GM18511 (cell line): ENCODE data around the gene CRTC1.
"Not testable (repeated sequence)": the region's sequence is repeated elsewhere in the genome, so short reads cannot be mapped to it uniquely, and the experiment has no call there.

ENCODE experiments used
- ATAC-seq: cut with Tn5 transposase; IDR thresholded peaks from one replicate; pipeline ENCODE4 v1.9.1; 2021; ENCODE audit warnings: mild to moderate bottlenecking, moderate library complexity; ENCODE audit not compliant: unreplicated experiment

Gene CRTC1

DNA sequence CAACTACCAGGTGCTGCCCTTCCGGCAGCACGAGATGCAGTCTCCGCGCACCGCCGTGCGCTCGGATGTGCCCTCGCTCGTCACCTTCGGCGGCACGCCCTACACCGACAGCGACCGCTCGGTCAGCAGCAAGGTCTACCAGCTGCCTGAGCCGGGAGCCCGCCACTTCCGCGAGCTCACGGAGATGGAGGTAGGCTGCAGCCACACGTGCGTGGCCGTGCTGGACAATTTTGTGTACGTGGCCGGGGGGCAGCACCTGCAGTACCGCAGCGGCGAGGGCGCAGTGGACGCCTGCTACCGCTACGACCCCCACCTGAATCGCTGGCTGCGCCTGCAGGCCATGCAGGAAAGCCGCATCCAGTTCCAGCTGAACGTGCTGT, 15.2 kb upstream of the CRTC1 start:
- ATAC-seq, result no peak

DNA sequence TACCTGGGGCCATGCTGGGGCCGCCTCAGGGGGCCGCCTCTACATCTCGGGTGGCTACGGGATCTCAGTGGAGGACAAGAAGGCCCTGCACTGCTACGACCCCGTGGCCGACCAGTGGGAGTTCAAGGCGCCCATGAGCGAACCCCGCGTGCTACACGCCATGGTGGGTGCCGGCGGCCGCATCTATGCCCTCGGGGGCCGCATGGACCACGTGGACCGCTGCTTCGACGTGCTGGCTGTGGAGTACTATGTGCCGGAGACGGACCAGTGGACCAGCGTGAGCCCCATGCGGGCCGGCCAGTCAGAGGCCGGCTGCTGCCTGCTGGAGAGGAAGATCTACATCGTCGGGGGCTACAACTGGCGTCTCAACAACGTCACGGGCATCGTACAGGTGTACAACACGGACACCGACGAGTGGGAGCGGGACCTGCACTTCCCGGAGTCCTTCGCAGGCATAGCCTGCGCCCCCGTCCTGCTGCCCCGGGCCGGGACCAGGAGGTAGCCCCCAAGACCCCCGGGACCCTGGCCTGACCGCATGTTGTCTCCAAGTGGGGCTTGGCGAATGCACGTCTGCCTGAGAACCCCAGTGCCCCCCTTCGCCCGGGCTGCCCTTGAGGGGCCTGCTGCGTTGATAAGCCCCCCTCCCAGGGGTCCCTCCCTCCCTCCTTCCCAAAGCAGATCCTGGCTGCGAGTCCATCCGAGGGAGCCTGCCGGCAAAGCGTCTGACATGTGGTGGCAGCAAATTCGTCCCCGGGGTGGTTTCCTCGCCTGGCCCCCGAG, 14.5 kb upstream of the CRTC1 start:
- no peak for ATAC-seq

DNA sequence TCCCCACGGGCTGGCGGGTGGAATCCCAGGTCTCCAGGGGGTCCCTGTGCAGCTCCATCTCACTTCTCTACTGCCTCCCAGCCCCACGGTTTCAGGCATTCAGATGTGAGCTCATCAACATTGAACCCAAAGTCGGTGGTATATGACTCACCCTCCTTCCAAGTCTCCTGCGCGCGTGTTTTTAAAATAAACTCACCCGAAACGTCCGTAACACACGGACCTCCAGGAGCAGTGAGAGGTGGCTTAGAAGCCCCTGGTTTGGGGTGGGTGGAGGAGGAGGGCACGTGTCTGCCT, 14.0 kb upstream of the CRTC1 start:
- no peak for ATAC-seq

DNA sequence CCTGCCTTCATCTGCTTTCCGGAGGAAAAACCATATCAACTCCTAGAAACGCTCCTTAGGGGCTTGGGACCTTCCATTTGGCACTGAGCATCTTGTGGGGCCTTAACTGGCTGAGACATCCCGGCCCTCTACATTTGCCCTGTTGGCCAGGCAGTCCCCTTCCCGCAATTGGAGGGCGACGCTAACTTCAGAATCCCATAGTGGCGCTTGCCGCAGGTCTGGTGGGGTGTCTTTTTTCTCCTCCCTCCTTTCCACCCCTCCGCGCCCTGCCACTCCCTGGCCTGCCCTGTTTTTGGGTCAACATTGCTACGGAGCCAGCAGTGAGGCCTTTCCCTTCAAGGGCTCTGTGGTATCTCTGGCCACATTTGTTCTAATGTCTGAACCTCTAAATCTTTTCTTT, 13.6 kb upstream of the CRTC1 start:
- ATAC-seq, result no peak

DNA sequence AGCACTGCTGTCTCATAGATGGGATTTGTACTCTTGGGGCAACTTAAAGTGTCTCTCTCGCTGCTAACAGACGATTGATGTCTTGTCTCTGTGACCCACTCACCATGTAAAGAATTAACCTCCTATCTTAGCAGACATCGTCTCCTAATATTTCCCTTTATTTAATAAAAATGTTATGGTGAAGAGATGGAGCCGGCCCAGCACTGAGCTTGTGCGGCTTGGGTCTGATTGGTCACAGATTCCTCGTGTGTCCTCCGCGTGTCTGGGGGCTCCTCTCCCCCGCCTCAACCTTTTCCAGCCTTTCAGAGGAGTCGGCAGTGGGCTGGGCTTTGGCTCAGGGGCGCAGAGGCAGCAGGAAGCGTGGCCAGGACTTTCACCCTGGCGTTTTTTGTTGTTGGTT, 13.2 kb upstream of the CRTC1 start:
- ATAC-seq, result no peak

DNA sequence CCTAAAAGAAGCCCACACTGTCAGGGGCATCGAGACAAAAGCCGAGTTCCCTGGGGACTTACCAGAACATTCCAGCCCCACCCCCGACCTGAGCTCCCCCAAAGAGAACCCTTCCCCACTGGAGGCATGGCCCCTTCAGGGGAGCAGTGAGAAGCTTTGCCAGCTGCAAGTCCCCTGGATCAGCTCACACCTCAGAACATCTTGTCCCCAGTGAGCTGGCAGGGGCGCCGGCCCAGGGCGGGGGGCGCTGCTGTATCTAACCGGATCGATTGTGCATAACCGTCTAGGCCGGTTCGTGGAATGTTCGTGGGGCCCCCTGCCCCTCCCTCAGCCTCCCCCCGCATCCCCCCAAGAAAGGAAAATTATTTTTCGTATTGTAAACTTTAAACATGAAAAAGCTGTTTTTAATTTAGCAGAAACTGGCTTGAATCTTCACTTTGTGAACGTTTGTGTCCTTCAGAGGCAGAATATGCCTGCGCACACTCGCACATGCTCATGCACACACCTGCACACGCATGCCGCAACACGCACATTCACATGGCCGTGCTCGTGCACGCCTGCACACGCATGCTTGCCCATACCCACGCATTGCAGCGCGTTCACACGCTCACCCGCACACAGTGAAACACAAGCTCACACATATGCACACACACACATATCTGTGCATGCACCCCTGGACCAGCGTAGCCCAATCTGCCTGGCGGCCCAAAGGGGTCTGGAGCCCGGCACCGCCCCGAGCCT, 12.0 kb upstream of the CRTC1 start:
- ATAC-seq, result no peak

DNA sequence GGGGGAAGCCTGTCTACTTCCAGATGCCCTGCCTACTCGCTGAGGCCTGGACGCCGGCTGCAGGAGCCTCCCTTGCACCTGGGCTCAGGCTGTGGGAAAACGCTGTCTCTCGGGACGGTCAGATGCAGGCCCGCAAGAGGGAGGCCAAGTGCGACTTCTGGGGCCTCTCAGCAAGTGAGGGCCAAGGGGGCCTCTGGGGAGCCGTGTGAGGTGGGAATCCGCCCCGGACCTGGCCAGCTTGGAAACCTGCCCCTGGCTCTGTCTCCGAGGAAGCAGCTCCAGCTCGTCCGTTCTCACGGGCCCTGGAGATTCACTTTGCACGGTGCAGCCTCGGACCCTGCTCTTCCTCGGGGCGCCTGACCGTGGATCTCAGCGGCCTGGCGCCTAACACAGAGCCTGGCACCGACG, 11.4 kb upstream of the CRTC1 start:
- no peak for ATAC-seq

DNA sequence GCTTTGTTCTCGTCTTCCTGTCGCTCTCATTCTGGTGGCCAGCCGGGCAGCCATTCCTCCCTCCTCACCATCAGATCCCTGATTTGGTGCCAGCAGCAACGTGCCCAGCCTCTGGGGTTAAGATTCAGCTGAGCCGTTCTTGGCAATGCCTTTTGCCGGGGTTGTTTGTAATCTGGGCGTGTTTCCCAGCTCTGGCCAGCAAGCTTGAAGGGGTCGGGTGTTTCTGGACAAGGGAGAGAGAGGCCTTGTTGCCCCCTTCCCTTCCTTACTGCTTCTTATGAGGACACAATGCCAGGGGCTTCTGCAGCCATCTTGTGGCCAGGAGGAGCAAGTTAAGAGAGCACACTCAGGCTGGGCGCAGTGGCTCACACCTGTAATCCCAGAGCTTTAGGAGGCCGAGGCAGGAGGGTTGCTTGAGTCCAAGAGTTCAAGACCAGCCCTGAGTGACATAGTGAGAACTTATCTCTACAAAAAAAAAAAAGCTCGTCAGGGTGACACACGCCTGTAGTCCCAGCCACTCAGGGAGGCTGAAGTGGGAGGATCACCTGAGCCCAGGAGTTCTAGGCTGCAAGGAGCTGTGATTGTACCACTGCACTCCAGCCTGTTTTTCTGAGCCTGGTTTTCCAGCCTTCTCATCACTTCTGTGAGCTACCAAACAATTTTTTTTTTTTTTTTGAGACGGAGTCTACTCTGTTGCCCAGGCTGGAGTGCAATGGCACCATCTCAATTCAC, 10.7 kb upstream of the CRTC1 start:
- ATAC-seq, result no peak

DNA sequence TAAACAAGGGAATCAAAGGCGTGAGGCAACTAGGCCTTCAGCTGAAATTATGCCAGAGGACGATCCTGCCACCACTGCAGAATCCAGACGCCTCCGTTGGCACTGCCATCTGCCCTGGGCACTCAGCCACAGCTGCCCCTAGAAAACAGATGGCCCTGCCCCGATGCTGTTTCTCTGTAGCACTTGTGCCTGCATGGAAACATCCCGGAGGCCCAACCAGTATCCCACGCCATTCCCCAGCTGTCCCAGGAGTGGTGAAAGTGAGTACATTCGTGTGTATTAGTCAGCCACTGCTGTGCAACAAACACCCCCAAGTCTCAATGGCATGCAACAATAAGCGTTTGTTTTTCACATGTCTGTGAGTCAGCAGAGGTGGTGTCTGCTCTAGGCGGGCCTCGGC, 8.9 kb upstream of the CRTC1 start:
- ATAC-seq, result no peak

DNA sequence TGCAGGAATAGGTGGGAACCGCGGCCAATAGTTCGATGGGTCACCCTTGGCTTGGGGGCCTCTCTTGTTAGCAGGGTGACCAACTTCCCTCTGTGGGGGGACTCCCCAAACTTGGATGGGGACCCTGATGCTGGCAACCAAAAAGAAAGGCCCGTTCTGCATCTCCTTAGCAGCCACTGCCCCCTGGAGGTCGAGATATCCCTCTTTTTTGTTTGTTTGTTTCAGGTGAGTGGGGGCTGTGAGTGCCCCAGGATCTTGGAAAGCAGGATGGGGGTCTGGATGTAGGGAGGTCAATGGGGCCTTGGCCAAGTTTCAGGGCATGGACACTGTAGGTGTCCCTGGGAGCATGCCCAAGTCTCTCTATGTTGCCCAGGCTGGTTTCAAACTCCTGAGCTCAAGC, 7.7 kb upstream of the CRTC1 start:
- no peak for ATAC-seq

DNA sequence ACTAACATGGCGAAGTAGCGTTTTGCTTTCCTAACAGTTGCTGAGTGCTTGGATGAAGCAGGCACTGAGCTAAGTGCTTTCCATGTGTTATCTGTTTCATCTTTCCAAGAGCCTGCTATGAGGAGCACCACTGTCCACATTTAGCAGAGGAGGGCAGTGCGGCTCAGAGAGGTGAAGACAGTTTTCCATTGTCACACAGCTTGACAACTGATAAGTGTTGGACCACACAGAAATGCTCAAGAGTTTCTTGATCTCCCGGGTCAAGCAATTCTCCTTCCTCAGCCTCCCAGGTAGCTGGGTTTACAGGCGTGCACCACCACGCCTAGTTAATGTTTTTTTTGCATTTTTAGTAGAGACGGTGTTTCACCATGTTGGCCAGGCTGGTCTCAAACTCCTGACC, 6.8 kb upstream of the CRTC1 start:
- no peak for ATAC-seq

DNA sequence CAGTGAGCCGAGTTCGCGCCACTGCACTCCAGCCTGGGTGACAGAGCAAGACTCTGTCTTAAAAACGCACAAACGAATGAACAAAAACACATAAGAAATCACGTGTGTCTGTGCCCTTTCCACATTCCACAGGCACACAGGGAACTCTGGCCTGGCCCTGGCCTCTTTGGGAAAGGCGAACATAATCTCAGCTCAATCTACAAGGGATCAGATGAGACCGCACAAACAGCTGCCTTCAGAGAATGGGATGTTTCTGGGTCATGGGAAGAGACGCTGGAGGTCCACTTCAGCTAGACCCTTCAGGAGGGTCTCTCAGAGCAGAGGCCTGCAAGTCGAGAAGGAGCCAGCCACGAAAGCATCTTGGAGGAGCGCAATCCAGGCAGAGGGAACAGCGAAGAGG, 6.3 kb upstream of the CRTC1 start:
- no peak for ATAC-seq

DNA sequence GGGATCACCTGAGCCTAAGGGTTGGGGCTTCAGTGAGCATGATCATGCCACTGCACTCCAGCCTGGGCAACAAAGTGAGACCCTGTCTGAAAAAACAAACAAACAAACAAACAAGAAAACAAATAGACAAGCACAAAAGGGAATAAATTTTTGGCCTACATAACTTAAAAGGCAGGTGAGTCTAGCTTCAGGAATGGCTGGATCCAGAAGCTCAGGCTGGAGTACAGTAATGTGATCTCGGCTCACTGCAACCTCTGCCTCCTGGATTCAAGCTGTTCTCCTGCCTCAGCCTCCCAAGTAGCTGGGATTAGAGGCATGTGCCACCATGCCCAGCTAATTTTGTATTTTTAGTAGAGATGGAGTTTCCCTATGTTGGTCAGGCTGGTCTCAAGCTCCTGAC, 3.3 kb upstream of the CRTC1 start:
- ATAC-seq, result not testable (repeated sequence)

DNA sequence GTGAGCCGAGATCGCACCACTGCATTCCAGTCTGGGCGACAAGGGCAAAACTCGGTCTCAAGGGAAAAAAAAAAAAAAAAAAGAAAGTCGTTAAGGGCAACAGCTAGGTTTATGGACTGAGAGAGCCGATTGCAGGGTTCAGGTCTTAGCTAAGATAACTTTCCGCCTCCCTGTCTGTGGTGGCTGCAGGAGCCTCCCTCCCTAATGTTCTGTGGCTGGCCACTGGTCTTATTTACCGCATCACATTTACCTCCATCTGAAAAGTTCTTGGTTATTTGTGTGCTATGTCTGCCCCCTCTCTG, 722 bp upstream of the CRTC1 start:
- no peak for ATAC-seq

DNA sequence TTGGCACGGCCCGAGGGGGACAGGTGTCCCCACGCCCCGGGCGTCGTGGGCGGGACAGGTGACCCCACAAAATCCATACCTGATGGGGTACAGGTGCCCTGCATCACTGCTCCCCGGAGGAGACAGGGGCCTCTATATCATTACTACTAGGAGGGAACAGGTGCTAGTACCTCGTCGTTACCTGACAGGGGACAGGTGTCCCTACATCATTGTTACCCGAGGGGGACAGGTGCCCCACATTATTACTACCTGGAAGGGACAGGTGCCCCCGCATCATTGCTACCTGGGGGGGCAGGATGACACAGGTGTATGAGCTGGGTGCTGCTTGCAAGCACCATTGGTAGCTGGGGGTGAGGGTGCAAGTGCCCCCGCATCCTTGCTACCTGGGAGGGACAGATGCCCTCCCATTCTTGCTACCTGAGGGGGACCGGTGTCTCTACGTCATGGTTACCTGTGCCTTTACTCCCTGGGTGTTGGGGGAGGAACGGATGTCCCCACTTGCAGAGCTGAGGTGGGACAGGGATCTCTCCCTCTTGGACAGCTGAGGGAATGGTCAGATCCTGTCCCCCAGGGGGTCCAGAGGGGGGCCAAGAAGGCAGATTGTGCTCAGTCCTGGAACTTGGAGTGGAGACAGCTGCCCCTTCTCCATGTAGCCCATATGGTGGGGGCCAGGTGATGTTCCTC, 620 bp downstream of the CRTC1 start:
- ATAC-seq, result peak; percentile 12

DNA sequence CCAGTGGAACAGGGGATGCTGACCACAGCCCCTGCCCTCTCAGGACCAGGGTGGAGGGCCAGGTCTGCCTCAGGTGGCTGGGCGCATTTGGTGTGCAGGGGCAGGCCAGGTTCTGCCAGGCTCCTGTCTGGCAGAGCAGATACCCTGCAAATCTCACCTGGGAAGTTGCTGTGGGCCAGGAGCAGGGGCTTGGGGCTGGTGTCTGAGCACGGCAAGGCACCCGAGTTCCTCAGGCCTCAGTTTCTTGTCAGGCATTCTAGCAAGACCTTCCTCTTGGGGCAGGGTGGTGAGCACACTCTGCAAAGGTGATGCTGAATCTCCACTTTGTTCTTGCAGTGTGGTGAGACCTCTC, 1.1 kb downstream of the CRTC1 start:
- ATAC-seq, result no peak

DNA sequence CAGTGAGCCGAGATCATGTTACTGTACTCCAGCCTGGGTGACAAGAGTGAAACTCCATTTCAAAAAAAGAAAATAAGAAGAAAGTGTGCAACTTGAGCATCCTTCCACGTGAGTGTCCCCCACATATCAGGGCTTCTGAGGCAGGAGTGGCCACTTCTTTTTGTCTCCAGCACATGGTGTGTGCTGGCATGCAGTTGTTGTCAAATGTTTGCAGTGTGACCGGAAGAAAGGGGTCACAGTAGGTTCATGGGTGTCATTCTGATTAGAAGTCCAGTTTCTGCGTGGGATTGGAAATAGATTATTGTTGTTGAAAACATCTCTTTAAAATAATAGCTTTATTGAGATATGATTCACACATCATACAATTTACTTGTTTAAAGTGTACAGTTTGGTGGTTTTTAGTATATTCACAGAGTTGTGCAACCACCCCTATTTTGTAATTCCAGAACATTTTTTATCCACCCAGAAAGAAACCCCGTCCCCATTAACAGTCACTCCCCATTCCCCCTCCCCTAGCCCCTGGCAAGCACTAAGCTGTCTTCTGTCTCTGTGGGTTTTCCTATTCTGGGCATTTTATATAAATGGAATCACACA, 2.2 kb downstream of the CRTC1 start:
- no peak for ATAC-seq

DNA sequence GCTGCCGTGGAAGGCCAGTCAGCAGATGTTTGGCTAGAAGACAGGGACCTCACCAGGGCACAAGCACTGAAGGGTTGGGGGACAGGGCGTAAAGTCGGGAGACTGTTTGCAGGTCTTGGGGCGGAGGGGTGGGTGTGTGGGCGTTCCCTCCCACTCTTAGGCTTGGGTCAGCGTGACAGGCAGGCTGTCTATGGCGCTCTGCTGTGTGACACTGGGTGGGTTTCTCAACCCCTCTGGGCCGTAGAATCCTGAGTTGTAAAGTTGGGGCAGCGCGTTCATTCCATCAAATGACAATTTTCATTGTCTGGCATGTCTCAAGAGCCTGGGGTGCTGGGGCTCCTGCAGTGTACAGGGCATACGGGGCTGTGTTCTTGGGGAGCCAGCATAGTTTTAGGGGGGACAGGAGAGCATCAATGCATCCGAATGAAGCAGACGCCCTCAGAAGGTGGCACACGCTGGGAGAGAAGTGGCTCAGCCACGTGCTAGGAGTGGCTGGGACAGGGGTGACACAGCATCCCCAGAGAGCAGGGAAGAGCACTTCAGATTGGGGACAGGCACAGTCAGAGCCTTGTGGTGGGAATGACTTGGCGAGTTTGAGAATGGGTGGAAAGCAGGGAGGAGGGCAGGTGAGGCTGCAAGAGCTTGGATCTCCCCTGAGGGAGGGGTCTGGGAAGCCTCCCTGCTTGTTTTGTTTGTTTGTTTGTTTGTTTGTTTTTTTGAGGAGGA, 4.4 kb downstream of the CRTC1 start:
- no peak for ATAC-seq

DNA sequence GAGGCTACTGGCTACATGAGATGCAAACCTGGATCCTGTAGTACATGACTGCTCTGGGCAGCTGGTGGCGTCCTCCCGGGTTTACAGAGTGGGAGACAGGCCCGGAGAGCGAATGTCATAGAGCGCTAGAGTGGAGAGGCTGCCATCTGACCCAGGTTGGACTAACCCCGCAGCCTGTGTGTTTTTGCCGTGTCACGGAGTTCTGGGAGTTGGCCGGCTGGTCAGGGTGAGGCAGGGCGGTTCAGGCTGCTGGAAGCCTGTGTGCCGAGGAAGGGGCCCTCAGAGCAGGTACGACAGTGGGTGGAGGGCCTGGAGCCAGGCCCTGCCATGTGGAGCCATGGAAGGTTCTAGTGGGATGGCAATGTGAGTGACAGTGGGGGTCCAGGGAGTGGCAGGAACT, 12.5 kb downstream of the CRTC1 start:
- ATAC-seq, result no peak

DNA sequence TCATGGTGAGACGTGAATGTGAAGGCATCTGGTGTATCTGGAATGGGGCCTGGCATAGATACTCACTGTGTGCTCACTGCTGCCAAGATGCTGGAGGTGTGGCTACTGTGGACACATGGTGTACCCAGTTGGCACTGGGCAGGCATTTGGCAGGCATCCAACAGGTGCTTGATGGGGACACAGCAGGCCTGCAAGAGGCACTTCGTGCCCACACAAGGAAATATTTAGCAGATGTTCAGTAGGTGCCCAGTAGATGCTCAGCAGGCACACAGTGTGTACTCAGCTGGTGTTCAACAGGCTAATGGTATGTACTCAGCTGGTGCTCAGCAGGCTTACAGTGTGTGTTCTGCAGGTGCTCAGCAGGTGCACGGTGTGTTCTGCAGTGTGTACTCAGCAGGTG, 14.2 kb downstream of the CRTC1 start:
- ATAC-seq, result no peak
